H1 (cell line): ENCODE data around the gene MEIOSIN. TPM values are rescaled to one million over a fixed set of nuclear protein-coding genes. Genes with fewer than 3 reads are reported as not detected.

ENCODE experiments used
- CTCF ChIA-PET: fragments of 300-600 bp; sonication (Branson Sonifier 250); formaldehyde crosslinking; loops from one replicate; lab custom pipeline; 2021; ENCODE audit not compliant: partially characterized antibody; lab: Charles Lee
- POLR2A ChIA-PET: fragments of 300-600 bp; sonication (Branson Sonifier 250); formaldehyde crosslinking; loops from one replicate; lab custom pipeline; 2021; ENCODE audit warnings: inconsistent platforms; ENCODE audit not compliant: partially characterized antibody; lab: Charles Lee
- DNase-seq, 2 experiments: peaks; one replicate each; pipeline versions ENCODE4 v3.0.0 to v3.0.0-alpha.2; 2010 to 2022; ENCODE audit warnings: low spot score in 2 of 2, low read depth in 1 of 2, mixed read lengths in 1 of 2
- FAIRE-seq: peaks from 2 replicates; lab custom pipeline; 2011; peaks lifted over from hg19 to GRCh38; lab: Jason Lieb, UNC
- H2AFZ ChIP-seq: 2 replicates; pipeline ENCODE4 v1.8.1; 2012; ENCODE audit warnings: low read length, inconsistent platforms
- H2AK5ac ChIP-seq: 2 replicates; pipeline ENCODE4 v1.6.1; 2013; ENCODE audit warnings: low read depth, low read length
- H2BK120ac ChIP-seq: replicated peaks from 2 replicates; pipeline ENCODE3; 2013; ENCODE audit warnings: low read depth, low read length, inconsistent platforms
- H2BK12ac ChIP-seq: 2 replicates; pipeline ENCODE4 v1.6.1; 2013; ENCODE audit warnings: low read depth, low read length
- H2BK15ac ChIP-seq: 2 replicates; pipeline ENCODE4 v1.6.1; 2013; ENCODE audit warnings: low read length
- H2BK20ac ChIP-seq: 2 replicates; pipeline ENCODE4 v1.6.1; 2013; ENCODE audit warnings: low read length
- H2BK5ac ChIP-seq: 2 replicates; pipeline ENCODE4 v1.6.1; 2013; ENCODE audit warnings: low read depth, low read length
- H3K14ac ChIP-seq: 2 replicates; pipeline ENCODE4 v1.6.1; 2013; ENCODE audit warnings: inconsistent platforms; ENCODE audit not compliant: insufficient read length
- H3K18ac ChIP-seq: 2 replicates; pipeline ENCODE4 v1.6.1; 2013; ENCODE audit warnings: low read length; ENCODE audit errors: extremely low read depth
- H3K23ac ChIP-seq: 2 replicates; pipeline ENCODE4 v1.6.1; 2013; ENCODE audit warnings: inconsistent platforms; ENCODE audit not compliant: insufficient read length
- H3K23me2 ChIP-seq: 2 replicates; pipeline ENCODE4 v1.6.1; 2013; ENCODE audit warnings: low read depth, low read length
- H3K27ac ChIP-seq: 2 replicates; pipeline ENCODE4 v1.6.1; 2011; ENCODE audit warnings: low read depth, low read length, inconsistent platforms
- H3K27me3 ChIP-seq, 4 experiments: replicated peaks in 1 of 4; 1 replicate in 1 of 4; 2 replicates in 3 of 4; pipeline versions ENCODE4 v1.6.1 to v1.8.1; 2011 to 2013; ENCODE audit warnings: low read length in 3 of 4, mild to moderate bottlenecking in 3 of 4, inconsistent platforms in 2 of 4, mixed read lengths in 2 of 4, moderate library complexity in 1 of 4; ENCODE audit not compliant: control insufficient read depth in 3 of 4, insufficient read depth in 3 of 4; ENCODE audit errors: extremely low read depth in 1 of 4
- H3K36me3 ChIP-seq, 4 experiments: 2 replicates each; pipeline versions ENCODE4 v1.6.1 to v1.8.1; 2011 to 2013; ENCODE audit warnings: mild to moderate bottlenecking in 4 of 4, low read length in 3 of 4, moderate library complexity in 2 of 4, control low read depth in 1 of 4, inconsistent platforms in 1 of 4; ENCODE audit not compliant: insufficient read depth in 4 of 4, control insufficient read depth in 2 of 4
- H3K4ac ChIP-seq: replicated peaks from 2 replicates; pipeline ENCODE3; 2013; ENCODE audit warnings: low read length, low read depth, mixed read lengths, inconsistent platforms; ENCODE audit not compliant: insufficient read length
- H3K4me1 ChIP-seq, 4 experiments: replicated peaks in 1 of 4; 1 replicate in 1 of 4; 2 replicates in 3 of 4; pipeline versions ENCODE4 v1.6.1 to v1.8.1; 2011 to 2013; ENCODE audit warnings: low read length in 3 of 4, inconsistent platforms in 2 of 4, mixed read lengths in 1 of 4; ENCODE audit not compliant: insufficient read depth in 4 of 4, control insufficient read depth in 3 of 4
- H3K4me2 ChIP-seq, 2 experiments: 2 replicates each; pipeline versions ENCODE4 v1.6.1 to v1.8.1; 2011 to 2013; ENCODE audit warnings: low read depth in 2 of 2, low read length in 2 of 2, control low read depth in 1 of 2, inconsistent platforms in 1 of 2, mild to moderate bottlenecking in 1 of 2; ENCODE audit not compliant: insufficient read depth in 1 of 2
- H3K4me3 ChIP-seq, 4 experiments: fragments of 200-600, 300-600 bp in 1 of 4; sonication (generic), shearing (Covaris generic), sonication (Bioruptor Twin) in 1 of 4; 2 replicates each; pipeline versions ENCODE4 v1.5.1 to v1.8.1; 2011 to 2016; ENCODE audit warnings: low read length in 4 of 4, low read depth in 3 of 4, control low read depth in 2 of 4, inconsistent platforms in 2 of 4, mild to moderate bottlenecking in 2 of 4, mixed read lengths in 1 of 4, moderate library complexity in 1 of 4; ENCODE audit not compliant: insufficient read depth in 2 of 4; ENCODE audit errors: extremely low read depth in 1 of 4
- H3K56ac ChIP-seq: replicated peaks from 2 replicates; pipeline ENCODE3; 2013; ENCODE audit warnings: low read depth, mild to moderate bottlenecking, mixed read lengths, low read length, inconsistent platforms; ENCODE audit not compliant: insufficient read length
- H3K79me1 ChIP-seq: 2 replicates; pipeline ENCODE4 v1.6.1; 2013; ENCODE audit warnings: low read depth, low read length, control low read depth
- H3K79me2 ChIP-seq, 2 experiments: 2 replicates each; pipeline versions ENCODE4 v1.6.1 to v1.8.1; 2012 to 2013; ENCODE audit warnings: low read length in 2 of 2, mild to moderate bottlenecking in 2 of 2, inconsistent platforms in 1 of 2; ENCODE audit not compliant: insufficient read depth in 2 of 2, control insufficient read depth in 1 of 2
- H3K9ac ChIP-seq, 4 experiments: replicated peaks in 1 of 4; 1 replicate in 1 of 4; 2 replicates in 3 of 4; pipeline versions ENCODE4 v1.6.1 to v1.8.1; 2011 to 2013; ENCODE audit warnings: low read depth in 3 of 4, low read length in 3 of 4, control low read depth in 2 of 4, mild to moderate bottlenecking in 2 of 4, moderate library complexity in 2 of 4, inconsistent platforms in 1 of 4; ENCODE audit errors: extremely low read depth in 1 of 4
- H3K9me3 ChIP-seq, 2 experiments: 2 replicates each; pipeline versions ENCODE4 v1.6.1 to v1.8.1; 2012 to 2013; ENCODE audit warnings: mild to moderate bottlenecking in 2 of 2, moderate library complexity in 2 of 2, control low read depth in 1 of 2, inconsistent platforms in 1 of 2, low read depth in 1 of 2, low read length in 1 of 2, mixed read lengths in 1 of 2; ENCODE audit not compliant: insufficient read depth in 2 of 2
- H4K20me1 ChIP-seq, 2 experiments: replicated peaks in 1 of 2; 2 replicates each; pipeline versions ENCODE3 to v1.8.1; 2011 to 2013; ENCODE audit warnings: inconsistent platforms in 2 of 2, low read length in 2 of 2, mild to moderate bottlenecking in 1 of 2; ENCODE audit not compliant: insufficient read depth in 2 of 2, control insufficient read depth in 1 of 2
- H4K5ac ChIP-seq: 2 replicates; pipeline ENCODE4 v1.6.1; 2013; ENCODE audit warnings: low read length, low read depth, mixed read lengths, inconsistent platforms; ENCODE audit not compliant: insufficient read length
- H4K8ac ChIP-seq: 2 replicates; pipeline ENCODE4 v1.8.0; 2013; ENCODE audit warnings: mild to moderate bottlenecking, moderate library complexity, low read length, inconsistent platforms; ENCODE audit not compliant: insufficient read depth; ENCODE audit errors: extremely low read depth
- H4K91ac ChIP-seq: replicated peaks from 2 replicates; pipeline ENCODE3; 2013; ENCODE audit warnings: low read length, mixed read lengths, inconsistent platforms; ENCODE audit not compliant: insufficient read length
- CBX8 ChIP-seq: fragments of 300-800, 300-1000 bp; sonication (generic); IDR thresholded peaks from 2 replicates; pipeline ENCODE4 v1.7.1; 2016; ENCODE audit warnings: low read depth, low read length, borderline replicate concordance
- FOSL1 ChIP-seq: IDR thresholded peaks from 2 replicates; pipeline ENCODE4 v1.6.1; 2011; ENCODE audit warnings: mild to moderate bottlenecking, low read depth, low read length, moderate library complexity; ENCODE audit not compliant: insufficient read depth
- HDAC6 ChIP-seq: IDR thresholded peaks from one replicate; pipeline ENCODE4 v1.7.1; 2012; ENCODE audit warnings: low read depth, mild to moderate bottlenecking, inconsistent platforms, low read length, moderate library complexity
- RFX5 ChIP-seq: IDR thresholded peaks from 2 replicates; pipeline ENCODE4 v1.6.1; 2011; ENCODE audit warnings: low read depth, low read length, improper control_type of control experiment, borderline replicate concordance
- SIN3A ChIP-seq, 2 experiments: IDR thresholded peaks in 1 of 2; conservative IDR thresholded peaks in 1 of 2; 2 replicates each; pipeline ENCODE4 v1.6.1; 2011 to 2012; ENCODE audit warnings: low read length in 2 of 2, improper control_type of control experiment in 1 of 2, low read depth in 1 of 2, mild to moderate bottlenecking in 1 of 2
- ZNF274 ChIP-seq: IDR thresholded peaks from 2 replicates; pipeline ENCODE4 v1.7.0; 2012; ENCODE audit warnings: low read length, borderline replicate concordance; ENCODE audit errors: extremely low read depth
- WGBS, 2 experiments: shearing (Covaris generic) in 1 of 2; methylation state at CpG; one replicate each; pipeline versions ENCODE4 v1.1.6 to v1.1.7; 2013 to 2015; ENCODE audit warnings: low lambda C conversion rate in 2 of 2, mixed read lengths in 2 of 2, inconsistent platforms in 1 of 2, low coverage in 1 of 2, missing lambda C conversion rate in 1 of 2; ENCODE audit not compliant: insufficient replicate concordance in 2 of 2, insufficient coverage in 1 of 2, insufficient read length in 1 of 2; ENCODE audit errors: extremely low coverage in 1 of 2, missing lambda C conversion rate in 1 of 2; 5-methylcytosine and 5-hydroxymethylcytosine counted together
- polyA plus RNA-seq, 7 experiments: library from polyadenylated mRNA; depleted of rRNA in 3 of 7; stranded (reverse) in 5 of 7; unstranded in 2 of 7; fragments of >200 nt in 5 of 7; fragments of 200-250 nt in 2 of 7; gene quantifications; 1 replicate in 5 of 7; 2 replicates in 1 of 7; 4 replicates in 1 of 7; pipeline versions ENCODE4 v1.2.1 to v1.2.3, GENCODE V29; 2011 to 2013; ENCODE audit warnings: missing spikeins in 2 of 7, mixed read lengths in 2 of 7
- total RNA-seq: library from RNA; stranded (reverse); fragmentation: NEBNext Ultra II Directional; extraction: Animal tissue kit (Norgen Biotek cat#: 25700); gene quantifications from 2 replicates; pipeline ENCODE4 v1.2.1, GENCODE V29; 2021

Gene MEIOSIN
- total and polyA plus RNA-seq, 2 of the 8 experiments (the other 6 are each of a cell fraction or from before 2014, with no cell fraction given): 0.11 TPM; not detected in 1

DNA sequence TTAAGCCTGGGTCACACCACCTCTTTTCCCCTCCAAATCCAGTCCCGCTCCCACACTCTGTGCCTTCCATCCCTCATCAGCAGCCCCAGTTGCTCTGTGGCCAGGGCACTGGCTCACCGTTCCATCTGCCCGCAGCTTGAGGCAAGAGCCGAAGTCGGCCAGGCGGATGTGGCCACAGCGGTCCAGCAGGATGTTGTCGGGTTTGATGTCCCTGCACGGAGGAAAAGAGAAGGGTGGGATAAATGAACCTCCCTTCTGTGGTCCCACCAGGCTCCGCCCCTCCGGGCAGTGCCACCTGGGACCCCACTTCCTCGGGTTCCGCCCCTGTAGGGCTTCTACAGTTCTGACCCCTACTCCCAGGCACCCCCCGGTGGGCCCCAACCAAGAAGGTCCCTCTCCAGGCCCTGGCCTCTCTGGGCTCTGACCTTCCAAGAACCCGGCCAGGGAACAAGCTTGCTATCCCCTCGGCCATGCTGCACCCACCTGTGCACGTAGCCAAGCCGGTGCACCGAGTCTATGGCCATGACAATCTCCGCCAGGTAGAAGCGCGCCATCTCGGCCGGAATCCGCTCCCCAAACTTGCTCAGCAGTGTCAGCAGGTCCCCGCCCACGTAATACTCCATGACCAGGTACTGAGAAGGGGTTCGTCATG, 44.9 kb downstream of the MEIOSIN start:
- Histone ChIP-seq H2BK5ac (no peak overlapping the region), H3K9ac (no peak overlapping the region), H4K5ac (no peak overlapping the region), H2BK15ac (no peak overlapping the region), H3K4ac (no peak overlapping the region), H3K9me3 (no peaks in the 10 kb centered on the region), H4K91ac (no peak overlapping the region), H3K36me3 (peaks cover 3 to 10% (median 7%) of the 10 kb centered on the region in 4 experiments; a peak in 5 of 8 replicates), H2BK12ac (no peak overlapping the region), H3K4me3 (no peak overlapping the region), H3K79me1 (no peaks in the 10 kb centered on the region), H4K20me1 (peaks cover 4 to 15% of the 10 kb centered on the region in 2 experiments), H3K14ac (no peak overlapping the region), H3K4me1 (peaks cover 3 to 26% (median 15%) of the 10 kb centered on the region in 4 experiments), H3K27me3 (peaks cover 0 to 6% (median 0%) of the 10 kb centered on the region in 4 experiments; a peak in 1 of 7 replicates), H4K8ac (no peak overlapping the region; the same call in 1 of the 2 replicates), H2AFZ (no peak overlapping the region), H3K79me2 (no peaks in the 10 kb centered on the region), H3K23me2 (peaks cover 4% of the 10 kb centered on the region; the same call in 1 of the 2 replicates), H2BK120ac (no peak overlapping the region), H2AK5ac (no peak overlapping the region), H3K56ac (no peak overlapping the region), H3K4me2 (no peak overlapping the region; a peak in 1 of 4 replicates), H2BK20ac (no peak overlapping the region), H3K23ac (no peak overlapping the region), H3K18ac (no peak overlapping the region), H3K27ac (no peak overlapping the region)
- ChIA-PET POLR2A (interaction anchor here (0.7 to 9.5 kb wide), 3 partner anchors 7 to 61 kb away, joined by 3 to 133 read pairs (median 5); partner anchors contain the start of gene SIX5), CTCF (interaction anchor here (1.7 kb wide), 1 partner anchor 37 kb away, joined by 5 read pairs; the partner anchor contains the start of gene RSPH6A)
- DNase-seq (no peak), FAIRE-seq (no peak)
- TF ChIP-seq HDAC6: no peak
- no peak for TF ChIP-seq ZNF274
- no peak for TF ChIP-seq SIN3A (conservative IDR thresholded peaks at IDR 0.05 in 1 of 2, IDR thresholded peaks at IDR 0.05 in 1 of 2; ENCODE audit: low read depth in 1 of 2, low read length in 2 of 2)
- no peak for TF ChIP-seq RFX5
- no peak for TF ChIP-seq FOSL1
- no peak for TF ChIP-seq CBX8
- 93% methylated on average over 28 of the region's 28 CpGs; no CpG with 5 or more reads in 1 of the 2 experiments for WGBS, 2 experiments
